ENCODE data around the gene DMC1. TPM values are rescaled to one million over a fixed set of nuclear protein-coding genes. Genes with fewer than 3 reads are reported as not detected.

DMC1 gene
- total RNA-seq, 2 donors from 2014 or later, result 4.2 to 6.8 TPM

DNA sequence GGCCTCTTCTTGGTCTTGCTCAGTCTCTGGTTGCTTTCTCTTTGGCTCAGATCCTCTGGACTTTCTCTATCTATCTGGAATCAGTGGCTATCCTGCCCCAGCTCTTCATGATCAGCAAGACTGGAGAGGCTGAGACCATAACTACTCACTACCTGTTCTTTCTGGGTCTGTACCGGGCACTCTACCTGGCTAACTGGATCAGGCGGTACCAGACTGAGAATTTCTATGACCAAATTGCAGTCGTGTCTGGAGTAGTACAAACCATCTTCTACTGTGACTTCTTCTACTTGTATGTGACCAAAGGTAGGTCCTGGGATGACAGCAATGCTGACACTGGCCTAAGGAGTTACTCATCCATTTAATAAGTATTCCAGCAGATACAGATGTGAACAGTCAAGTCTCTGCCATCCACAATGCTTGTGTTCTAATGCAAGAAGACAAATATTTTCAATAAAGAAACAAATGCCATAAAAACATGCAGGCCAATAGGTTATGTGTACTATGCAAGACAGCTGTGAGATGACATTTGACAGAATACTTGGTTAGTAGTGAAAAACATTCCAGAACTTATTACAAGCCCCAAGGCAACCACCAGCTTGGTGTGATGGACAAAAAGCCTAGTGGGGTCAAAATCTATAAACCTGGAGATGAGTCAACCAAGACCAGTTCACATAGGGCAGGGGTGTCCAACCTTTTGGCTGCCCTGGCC lies 88.7 kb downstream of the DMC1 start:
- peaks cover 53% of the 10 kb centered on the region for H3K36me3 Mint-ChIP-seq (ENCODE audit: low read depth)

DNA sequence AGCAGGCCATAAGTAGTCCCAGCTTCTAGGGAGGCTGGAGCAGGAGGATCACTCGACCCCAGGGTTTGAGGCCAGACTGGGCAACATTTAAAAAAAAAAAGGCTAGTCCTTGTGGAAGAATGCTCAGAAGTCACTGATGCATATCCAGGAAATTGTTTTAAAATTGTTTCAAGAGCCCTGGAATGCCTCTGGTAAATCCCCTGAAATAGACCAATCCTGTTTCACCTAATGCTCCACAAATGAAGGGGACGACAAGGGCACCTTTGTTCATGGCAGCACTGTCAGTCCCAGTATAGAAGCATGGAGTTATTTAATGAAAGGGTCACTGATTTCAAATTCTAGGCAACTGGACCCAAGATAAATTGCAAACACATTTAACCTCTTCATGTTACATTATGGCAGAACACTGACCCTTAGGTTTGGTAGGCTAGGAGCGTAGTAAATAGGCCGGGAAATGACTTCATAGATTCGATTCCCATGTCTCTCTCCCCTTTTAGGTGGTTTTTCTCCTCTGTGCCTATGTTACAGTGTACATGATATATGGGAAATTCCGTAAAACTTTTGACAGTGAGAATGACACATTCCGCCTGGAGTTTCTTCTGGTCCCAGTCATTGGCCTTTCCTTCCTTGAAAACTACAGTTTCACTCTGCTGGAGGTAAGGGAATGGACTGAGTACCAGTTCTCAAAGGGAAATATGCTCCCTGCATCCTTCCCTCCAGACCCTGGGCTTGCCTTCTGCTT lies 90.7 kb downstream of the DMC1 start:
- no peaks in the 10 kb centered on the region for H3K9me3 ChIP-seq (ENCODE audit: control insufficient read depth, low read length)
- Mint-ChIP-seq H3K9me3 (no peaks in the 10 kb centered on the region), H3K27me3 (ENCODE audit: insufficient read depth) (no peaks in the 10 kb centered on the region), H3K4me3 (no peak overlapping the region), H3K36me3 (ENCODE audit: low read depth) (peaks cover 34% of the 10 kb centered on the region), H3K27ac (peak overlapping the region; percentile 39), H3K4me1 (peaks cover 10% of the 10 kb centered on the region)
- H3K4me1 ChIP-seq (ENCODE audit: control insufficient read depth, insufficient read depth, low read length), result no peaks in the 10 kb centered on the region
- H3K36me3 ChIP-seq (ENCODE audit: control insufficient read depth, insufficient read depth, low read length), result peaks cover 47% of the 10 kb centered on the region
- no peaks in the 10 kb centered on the region for H3K27me3 ChIP-seq (ENCODE audit: control insufficient read depth, insufficient read depth, low read length, poor library complexity, severe bottlenecking)
- TF ChIP-seq, protein P1, sequence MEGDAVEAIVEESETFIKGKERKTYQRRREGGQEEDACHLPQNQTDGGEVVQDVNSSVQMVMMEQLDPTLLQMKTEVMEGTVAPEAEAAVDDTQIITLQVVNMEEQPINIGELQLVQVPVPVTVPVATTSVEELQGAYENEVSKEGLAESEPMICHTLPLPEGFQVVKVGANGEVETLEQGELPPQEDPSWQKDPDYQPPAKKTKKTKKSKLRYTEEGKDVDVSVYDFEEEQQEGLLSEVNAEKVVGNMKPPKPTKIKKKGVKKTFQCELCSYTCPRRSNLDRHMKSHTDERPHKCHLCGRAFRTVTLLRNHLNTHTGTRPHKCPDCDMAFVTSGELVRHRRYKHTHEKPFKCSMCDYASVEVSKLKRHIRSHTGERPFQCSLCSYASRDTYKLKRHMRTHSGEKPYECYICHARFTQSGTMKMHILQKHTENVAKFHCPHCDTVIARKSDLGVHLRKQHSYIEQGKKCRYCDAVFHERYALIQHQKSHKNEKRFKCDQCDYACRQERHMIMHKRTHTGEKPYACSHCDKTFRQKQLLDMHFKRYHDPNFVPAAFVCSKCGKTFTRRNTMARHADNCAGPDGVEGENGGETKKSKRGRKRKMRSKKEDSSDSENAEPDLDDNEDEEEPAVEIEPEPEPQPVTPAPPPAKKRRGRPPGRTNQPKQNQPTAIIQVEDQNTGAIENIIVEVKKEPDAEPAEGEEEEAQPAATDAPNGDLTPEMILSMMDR (conservative IDR thresholded peaks at IDR 0.05), result no peak
- no peak overlapping the region for H3K27ac ChIP-seq (ENCODE audit: low read depth, low read length)
- H3K9ac ChIP-seq (ENCODE audit: extremely low read depth, low read length, poor library complexity, severe bottlenecking), result no peak overlapping the region
- H3K4me3 ChIP-seq (ENCODE audit: low read length), result no peak overlapping the region
- no peak for DNase-seq
- WGBS, 2 experiments (ENCODE audit: insufficient coverage in 1 of 2, insufficient read length in 1 of 2), result 81 to 100% methylated on average over 2 to 7 of the region's 7 CpGs

More for the DNA sequence above, 88.7 kb downstream of the DMC1 start:
- Mint-ChIP-seq H3K9me3 (no peaks in the 10 kb centered on the region), H3K4me3 (no peak overlapping the region), H3K27me3 (ENCODE audit: insufficient read depth) (no peaks in the 10 kb centered on the region), H3K27ac (peak overlapping the region; percentile 38), H3K4me1 (peaks cover 10% of the 10 kb centered on the region)
- H3K9ac ChIP-seq (ENCODE audit: extremely low read depth, low read length, poor library complexity, severe bottlenecking), result no peak overlapping the region
- 99 to 100% methylated on average over 2 to 3 of the region's 3 CpGs for WGBS, 2 experiments (ENCODE audit: insufficient coverage in 1 of 2, insufficient read length in 1 of 2)
- no peaks in the 10 kb centered on the region for H3K9me3 ChIP-seq (ENCODE audit: control insufficient read depth, low read length)
- peaks cover 65% of the 10 kb centered on the region for H3K36me3 ChIP-seq (ENCODE audit: control insufficient read depth, insufficient read depth, low read length)
- TF ChIP-seq, protein P1 (conservative IDR thresholded peaks at IDR 0.05), result no peak
- H3K27me3 ChIP-seq (ENCODE audit: control insufficient read depth, insufficient read depth, low read length, poor library complexity, severe bottlenecking), result no peaks in the 10 kb centered on the region
- no peak overlapping the region for H3K4me3 ChIP-seq (ENCODE audit: low read length)
- DNase-seq, result peak; percentile 47
- no peak overlapping the region for H3K27ac ChIP-seq (ENCODE audit: low read depth, low read length)
- H3K4me1 ChIP-seq (ENCODE audit: control insufficient read depth, insufficient read depth, low read length), result no peaks in the 10 kb centered on the region

DNA sequence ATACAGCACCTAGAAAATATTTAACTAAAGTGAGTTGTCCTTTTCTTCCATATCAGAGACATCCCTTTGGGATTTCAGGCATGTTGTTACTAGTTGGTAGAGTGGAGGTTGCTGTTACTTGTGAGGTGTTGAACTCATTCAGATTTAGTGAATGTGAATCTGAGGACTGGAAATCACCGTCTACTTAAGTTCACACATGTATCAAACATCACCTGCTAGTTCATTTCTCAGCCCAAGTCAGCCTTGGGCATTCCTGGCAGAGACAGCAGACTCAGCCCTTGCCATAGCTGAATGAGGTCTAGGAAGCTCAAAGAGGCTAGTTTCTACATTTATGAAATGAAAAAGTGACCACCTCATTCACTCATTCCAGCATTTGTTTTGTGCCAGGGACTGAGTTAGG lies 92.4 kb downstream of the DMC1 start:
- Mint-ChIP-seq H3K27me3 (ENCODE audit: insufficient read depth) (no peaks in the 10 kb centered on the region), H3K9me3 (no peaks in the 10 kb centered on the region), H3K27ac (peak overlapping the region; percentile 71), H3K36me3 (ENCODE audit: low read depth) (peaks cover 17% of the 10 kb centered on the region), H3K4me3 (no peak overlapping the region), H3K4me1 (peaks cover 10% of the 10 kb centered on the region)
- TF ChIP-seq, protein P1 (conservative IDR thresholded peaks at IDR 0.05), result no peak
- Histone ChIP-seq H3K4me1 (ENCODE audit: control insufficient read depth, insufficient read depth, low read length) (no peaks in the 10 kb centered on the region), H3K36me3 (ENCODE audit: control insufficient read depth, insufficient read depth, low read length) (peaks cover 30% of the 10 kb centered on the region), H3K4me3 (ENCODE audit: low read length) (no peak overlapping the region), H3K27me3 (ENCODE audit: control insufficient read depth, insufficient read depth, low read length, poor library complexity, severe bottlenecking) (no peaks in the 10 kb centered on the region), H3K27ac (ENCODE audit: low read depth, low read length) (peak overlapping the region; percentile 6), H3K9me3 (ENCODE audit: control insufficient read depth, low read length) (no peaks in the 10 kb centered on the region), H3K9ac (ENCODE audit: extremely low read depth, low read length, poor library complexity, severe bottlenecking) (no peak overlapping the region)
- 100% methylated on average over 1 of the region's 1 CpG for WGBS, 2 experiments (ENCODE audit: insufficient coverage in 1 of 2, insufficient read length in 1 of 2)
- no peak for DNase-seq
